IPS DF 6.9 (cell line): ENCODE data around the gene RTN3.
"Not testable (repeated sequence)": the region's sequence is repeated elsewhere in the genome, so short reads cannot be mapped to it uniquely, and the experiment has no call there.

Experiments used
- DNase-seq: peaks from one replicate; pipeline ENCODE4 v3.0.0-alpha.2; 2013; ENCODE audit warnings: low read depth, low spot score
- H3K27ac ChIP-seq: one replicate; pipeline ENCODE4 v1.5.1; 2013; ENCODE audit warnings: low read length, control low read depth
- H3K27me3 ChIP-seq: 2 replicates; pipeline ENCODE4 v1.6.1; 2013; ENCODE audit warnings: mild to moderate bottlenecking, low read length; ENCODE audit not compliant: control insufficient read depth, insufficient read depth
- H3K36me3 ChIP-seq: 2 replicates; pipeline ENCODE4 v1.6.1; 2013; ENCODE audit warnings: low read length; ENCODE audit not compliant: control insufficient read depth, insufficient read depth
- H3K4me1 ChIP-seq: 2 replicates; pipeline ENCODE4 v1.6.1; 2013; ENCODE audit warnings: low read length; ENCODE audit not compliant: control insufficient read depth, insufficient read depth
- H3K4me3 ChIP-seq: 2 replicates; pipeline ENCODE4 v1.5.1; 2013; ENCODE audit warnings: mild to moderate bottlenecking, low read length
- H3K9me3 ChIP-seq: 2 replicates; pipeline ENCODE4 v1.6.1; 2013; ENCODE audit warnings: low read length, inconsistent platforms; ENCODE audit not compliant: control insufficient read depth, insufficient read depth
- WGBS: extraction: QIAGEN DNeasy Blood & Tissue Kit; methylation state at CpG from one replicate; pipeline ENCODE4 v1.1.7; 2013; ENCODE audit warnings: mixed read lengths, missing lambda C conversion rate; ENCODE audit not compliant: insufficient read length, insufficient coverage; 5-methylcytosine and 5-hydroxymethylcytosine counted together

RTN3 gene

GRCh38 chr11:63768237-63769041, 87.1 kb downstream of the RTN3 start, which contains the start of gene ZFTA:
Gene ZFTA (minus strand): TSS chr11:63768775. CDS start chr11:63768622, 153 bp downstream.
- WGBS = no CpG with 5 or more reads among the region's 113 CpGs
- H3K4me3 ChIP-seq = peak within 1 kb of the TSS; percentile 72
- no peaks in the 10 kb centered on the region; the same call in 1 of the 2 replicates for H3K9me3 ChIP-seq
- H3K4me1 ChIP-seq = peaks cover 19% of the 10 kb centered on the region
- H3K36me3 ChIP-seq = 0 out of 2 replicates have a peak, but pooled peaks cover 4% of the 10 kb centered on the region
- DNase-seq = no peak
- H3K27ac ChIP-seq = no peak within 1 kb of the TSS
- no peaks in the 10 kb centered on the region; the same call in 1 of the 2 replicates for H3K27me3 ChIP-seq

GRCh38 chr11:63769042-63769713, 87.9 kb downstream of the RTN3 start:
- DNase-seq = no peak
- Histone ChIP-seq H3K27me3 (no peaks in the 10 kb centered on the region; the same call in 1 of the 2 replicates), H3K36me3 (0 out of 2 replicates have a peak, but pooled peaks cover 4% of the 10 kb centered on the region), H3K27ac (no peak overlapping the region), H3K4me3 (peak overlapping the region; percentile 72), H3K4me1 (peaks cover 19% of the 10 kb centered on the region), H3K9me3 (no peaks in the 10 kb centered on the region; the same call in 1 of the 2 replicates)
- WGBS = no CpG with 5 or more reads among the region's 82 CpGs

GRCh38 chr11:63769714-63770455, 88.6 kb downstream of the RTN3 start:
- WGBS = no CpG with 5 or more reads among the region's 35 CpGs
- H3K27ac ChIP-seq = no peak overlapping the region

GRCh38 chr11:63770763-63771162, 89.5 kb downstream of the RTN3 start:
- Histone ChIP-seq H3K27me3 (no peaks in the 10 kb centered on the region; the same call in 1 of the 2 replicates), H3K27ac (no peak overlapping the region), H3K4me3 (no peak overlapping the region), H3K9me3 (no peaks in the 10 kb centered on the region; the same call in 1 of the 2 replicates), H3K36me3 (0 out of 2 replicates have a peak, but pooled peaks cover 2% of the 10 kb centered on the region), H3K4me1 (peaks cover 7% of the 10 kb centered on the region; the same call in 1 of the 2 replicates)
- DNase-seq = no peak
- no CpG with 5 or more reads among the region's 7 CpGs for WGBS

More at GRCh38 chr11:63769714-63770455, 88.6 kb downstream of the RTN3 start:
- DNase-seq = no peak
- no peaks in the 10 kb centered on the region; the same call in 1 of the 2 replicates for H3K9me3 ChIP-seq
- H3K4me3 ChIP-seq = peak overlapping the region; percentile 72; the same call in 1 of the 2 replicates
- no peaks in the 10 kb centered on the region; the same call in 1 of the 2 replicates for H3K27me3 ChIP-seq
- peaks cover 14% of the 10 kb centered on the region for H3K4me1 ChIP-seq
- H3K36me3 ChIP-seq = 0 out of 2 replicates have a peak, but pooled peaks cover 4% of the 10 kb centered on the region

GRCh38 chr11:63771741-63772318, 90.5 kb downstream of the RTN3 start:
- not testable (repeated sequence) for H3K36me3 ChIP-seq, H3K27ac ChIP-seq, H3K4me3 ChIP-seq, H3K4me1 ChIP-seq, H3K27me3 ChIP-seq, DNase-seq, H3K9me3 ChIP-seq
- no CpG with 5 or more reads among the region's 2 CpGs for WGBS

GRCh38 chr11:63775191-63775590, 93.9 kb downstream of the RTN3 start:
- Histone ChIP-seq H3K4me1 (no peaks in the 10 kb centered on the region), H3K9me3 (no peaks in the 10 kb centered on the region; the same call in 1 of the 2 replicates), H3K4me3 (no peak overlapping the region), H3K27ac (no peak overlapping the region), H3K27me3 (no peaks in the 10 kb centered on the region; the same call in 1 of the 2 replicates), H3K36me3 (no peaks in the 10 kb centered on the region)
- no CpG with 5 or more reads among the region's 3 CpGs for WGBS
- no peak for DNase-seq

- Histone ChIP-seq H3K36me3 (no peaks in the 10 kb centered on the region), H3K27ac (no peak overlapping the region), H3K4me1 (no peaks in the 10 kb centered on the region), H3K4me3 (no peak overlapping the region), H3K27me3 (no peaks in the 10 kb centered on the region), H3K9me3 (no peaks in the 10 kb centered on the region)
- DNase-seq = no peak
- WGBS = no CpG with 5 or more reads among the region's 2 CpGs
These were observed 97.7 kb downstream of the RTN3 start for GRCh38 chr11:63779039-63779438.

- Histone ChIP-seq H3K4me1 (no peaks in the 10 kb centered on the region), H3K27me3 (no peaks in the 10 kb centered on the region), H3K27ac (no peak overlapping the region), H3K9me3 (no peaks in the 10 kb centered on the region), H3K4me3 (no peak overlapping the region), H3K36me3 (no peaks in the 10 kb centered on the region)
- WGBS = no CpG with 5 or more reads among the region's 6 CpGs
- DNase-seq = no peak
These were observed 101.4 kb downstream of the RTN3 start for GRCh38 chr11:63782749-63783148.

GRCh38 chr11:63783925-63784592, 102.8 kb downstream of the RTN3 start:
- H3K36me3 ChIP-seq = no peaks in the 10 kb centered on the region
- no peaks in the 10 kb centered on the region for H3K27me3 ChIP-seq
- H3K9me3 ChIP-seq = no peaks in the 10 kb centered on the region
- no peak for DNase-seq
- H3K4me1 ChIP-seq = no peaks in the 10 kb centered on the region
- no CpG with 5 or more reads among the region's 7 CpGs for WGBS
- no peak overlapping the region for H3K4me3 ChIP-seq
- H3K27ac ChIP-seq = no peak overlapping the region
